NCI-H1105 treated with DMSO at 0.1 percent for 48 hours (cell line): Measurements from ENCODE around the gene RHPN2.

Experiments
- DNase-seq: peaks from one replicate; lab custom pipeline; 2025; lab: John Stamatoyannopoulos, UW

The RHPN2 gene

GRCh38 chr19:33064792-33065550 is at the start of gene RHPN2:
Gene RHPN2 (minus strand): TSS chr19:33064888. CDS start chr19:33064852, 36 bp downstream.
- peak; percentile 24 for DNase-seq

- DNase-seq, result no peak
These were observed 49.6 kb upstream of the RHPN2 start for GRCh38 chr19:33114312-33114711.

GRCh38 chr19:33111587-33111986 is 46.9 kb upstream of the RHPN2 start:
- no peak for DNase-seq

GRCh38 chr19:33110137-33110910 is 45.6 kb upstream of the RHPN2 start:
- no peak for DNase-seq

- no peak for DNase-seq
These were observed 43.5 kb upstream of the RHPN2 start for GRCh38 chr19:33108161-33108560.

GRCh38 chr19:33102893-33103292 is 38.2 kb upstream of the RHPN2 start:
- no peak for DNase-seq

GRCh38 chr19:33100894-33101644 is 36.4 kb upstream of the RHPN2 start:
- no peak for DNase-seq

- DNase-seq, result no peak
These were observed 33.4 kb upstream of the RHPN2 start for GRCh38 chr19:33098055-33098534.

GRCh38 chr19:33096005-33096404 is 31.3 kb upstream of the RHPN2 start:
- DNase-seq, result no peak

GRCh38 chr19:33094436-33095067 is 29.9 kb upstream of the RHPN2 start:
- no peak for DNase-seq

- DNase-seq, result no peak
These were observed 28.9 kb upstream of the RHPN2 start for GRCh38 chr19:33093420-33094210.

GRCh38 chr19:33090179-33090578 is 25.5 kb upstream of the RHPN2 start:
- DNase-seq, result no peak

GRCh38 chr19:33089010-33089409 is 24.3 kb upstream of the RHPN2 start:
- DNase-seq, result no peak

GRCh38 chr19:33086955-33087354 is 22.3 kb upstream of the RHPN2 start:
- no peak for DNase-seq

GRCh38 chr19:33085570-33086128 is 21.0 kb upstream of the RHPN2 start:
- DNase-seq, result no peak

- DNase-seq, result peak; percentile 84
These were observed 16.3 kb upstream of the RHPN2 start, which contains the start of gene GPATCH1 for GRCh38 chr19:33080761-33081681. Gene GPATCH1 (plus strand): TSS chr19:33081181. CDS start chr19:33081194, 13 bp downstream.

- DNase-seq, result no peak
These were observed 10.8 kb upstream of the RHPN2 start for GRCh38 chr19:33075519-33075918.

- DNase-seq, result no peak
These were observed 7.2 kb upstream of the RHPN2 start for GRCh38 chr19:33071887-33072286.

GRCh38 chr19:33067121-33067520 is 2.4 kb upstream of the RHPN2 start:
- no peak for DNase-seq

- no peak for DNase-seq
These were observed 1.9 kb upstream of the RHPN2 start for GRCh38 chr19:33066543-33066942.
